Lower lobe of right lung (tissue), 2 donors: ENCODE data around the gene SEC63. TPM values are rescaled to one million over a fixed set of nuclear protein-coding genes. Genes with fewer than 3 reads are reported as not detected.
"Not testable (repeated sequence)": the region's sequence is repeated elsewhere in the genome, so short reads cannot be mapped to it uniquely, and the experiment has no call there.

Experiments
- ATAC-seq, 2 donors: fragments of 200-7000 bp; cut with Tn5 transposase; one replicate each; pipeline ENCODE4 v1.9.1; 2020 to 2022; ENCODE audit warnings: mild to moderate bottlenecking in 2 of 2, moderate library complexity in 2 of 2
- DNase-seq: peaks from one replicate; pipeline ENCODE4 v3.0.0-alpha.2; 2020
- H3K27ac ChIP-seq: fragments of 200-600 bp; one replicate; pipeline ENCODE4 v1.8.0; 2022
- H3K27me3 ChIP-seq: fragments of 200-600 bp; one replicate; pipeline ENCODE4 v1.8.0; 2022; ENCODE audit warnings: low read depth
- H3K36me3 ChIP-seq: fragments of 200-600 bp; one replicate; pipeline ENCODE4 v1.8.0; 2022; ENCODE audit warnings: mild to moderate bottlenecking
- H3K4me1 ChIP-seq: fragments of 200-600 bp; one replicate; pipeline ENCODE4 v1.8.0; 2022
- H3K4me3 ChIP-seq: fragments of 200-600 bp; one replicate; pipeline ENCODE4 v1.8.0; 2022; ENCODE audit warnings: mild to moderate bottlenecking
- H3K9me3 ChIP-seq: fragments of 200-600 bp; one replicate; pipeline ENCODE4 v1.8.0; 2022
- CTCF ChIP-seq: fragments of 200-600 bp; IDR thresholded peaks from one replicate; pipeline ENCODE4 v1.8.0; 2022; ENCODE audit warnings: antibody characterized with exemption, mild to moderate bottlenecking
- intact Hi-C: fragments of 100-400 bp; cut with DNase I; formaldehyde crosslinking; loops from one replicate; pipeline ENCODE4 v1.11.0; 2022
- total RNA-seq: library from RNA; stranded (reverse); fragmentation: NEBNext Ultra II Directional; extraction: Animal tissue kit (Norgen Biotek cat#: 25700); gene quantifications from one replicate; pipeline ENCODE4 v1.2.1, GENCODE V29; 2021
- donor health status: DM: no; HTN: yes; CAD: no; lungs with severe emphysema.

The SEC63 gene
- total RNA-seq, 1 donor from 2014 or later = 96.5 TPM

DNA sequence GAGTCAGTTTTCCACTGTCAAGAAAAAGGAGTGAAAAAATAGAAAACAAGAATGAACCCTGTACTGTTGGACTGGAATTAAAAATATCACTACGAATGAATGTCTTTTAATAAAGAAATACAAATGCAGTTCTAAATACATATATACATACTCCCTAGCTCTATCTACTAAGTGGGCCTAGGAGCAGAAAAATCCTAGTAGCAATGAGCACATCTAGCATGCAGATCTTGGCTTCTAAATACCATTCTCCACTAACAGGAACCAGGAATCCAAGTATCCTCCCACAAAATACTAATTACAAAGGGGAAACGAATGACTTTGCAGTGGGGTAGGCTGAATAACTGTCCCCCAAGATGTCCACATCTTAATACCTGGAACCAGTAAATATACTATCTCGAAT, 25.4 kb downstream of the SEC63 start:
- H3K9me3 ChIP-seq = no peaks in the 10 kb centered on the region
- no peaks in the 10 kb centered on the region for H3K4me1 ChIP-seq
- no peak overlapping the region for H3K4me3 ChIP-seq
- no peak overlapping the region for H3K27ac ChIP-seq
- intact Hi-C loops = no loop called here
- no peak for DNase-seq
- H3K27me3 ChIP-seq = no peaks in the 10 kb centered on the region
- TF ChIP-seq CTCF = no peak
- no peak for ATAC-seq
- H3K36me3 ChIP-seq = peaks cover 8% of the 10 kb centered on the region

- H3K9me3 ChIP-seq = no peaks in the 10 kb centered on the region
- intact Hi-C loops = no loop called here
- H3K36me3 ChIP-seq = peaks cover 9% of the 10 kb centered on the region
- ATAC-seq (no peak), DNase-seq (no peak)
- H3K4me1 ChIP-seq = no peaks in the 10 kb centered on the region
- H3K27me3 ChIP-seq = no peaks in the 10 kb centered on the region
- H3K4me3 ChIP-seq = no peak overlapping the region
- no peak overlapping the region for H3K27ac ChIP-seq
- no peak for TF ChIP-seq CTCF
These were observed 26.1 kb downstream of the SEC63 start for GRCh38 chr6:107931894-107932293.

GRCh38 chr6:107928984-107929383, 29.0 kb downstream of the SEC63 start:
- DNase-seq (no peak), ATAC-seq (no peak)
- TF ChIP-seq CTCF = no peak
- intact Hi-C loops = no loop called here
- H3K27me3 ChIP-seq = no peaks in the 10 kb centered on the region
- H3K4me3 ChIP-seq = no peak overlapping the region
- H3K9me3 ChIP-seq = no peaks in the 10 kb centered on the region
- no peak overlapping the region for H3K27ac ChIP-seq
- H3K4me1 ChIP-seq = no peaks in the 10 kb centered on the region
- peaks cover 9% of the 10 kb centered on the region for H3K36me3 ChIP-seq

GRCh38 chr6:107926697-107927544, 31.1 kb downstream of the SEC63 start:
- intact Hi-C loops, DNase-seq, H3K4me1 ChIP-seq, H3K4me3 ChIP-seq, H3K36me3 ChIP-seq, ATAC-seq, H3K27me3 ChIP-seq, H3K27ac ChIP-seq, H3K9me3 ChIP-seq: not testable (repeated sequence)

- peaks cover 59% of the 10 kb centered on the region for H3K36me3 ChIP-seq
These were observed 40.3 kb downstream of the SEC63 start for GRCh38 chr6:107917451-107918375.

GRCh38 chr6:107916961-107917360, 41.0 kb downstream of the SEC63 start:
- ATAC-seq, H3K4me3 ChIP-seq, DNase-seq, intact Hi-C loops, H3K9me3 ChIP-seq, H3K27me3 ChIP-seq, H3K4me1 ChIP-seq, H3K27ac ChIP-seq: not testable (repeated sequence)
- peaks cover 67% of the 10 kb centered on the region for H3K36me3 ChIP-seq

More at GRCh38 chr6:107917451-107918375, 40.3 kb downstream of the SEC63 start:
- intact Hi-C loops = no loop called here
- no peaks in the 10 kb centered on the region for H3K4me1 ChIP-seq
- DNase-seq (no peak), ATAC-seq (no peak)
- peaks cover 6% of the 10 kb centered on the region for H3K9me3 ChIP-seq
- TF ChIP-seq CTCF = no peak
- no peak overlapping the region for H3K27ac ChIP-seq
- H3K27me3 ChIP-seq = no peaks in the 10 kb centered on the region
- H3K4me3 ChIP-seq = no peak overlapping the region
